Cardiac fibroblast (primary cell): Measurements from ENCODE around the gene ARSH.
"Not testable (repeated sequence)": the region's sequence is repeated elsewhere in the genome, so short reads cannot be mapped to it uniquely, and the experiment has no call there.

ENCODE experiments used
- DNase-seq, 2 donors: peaks; one replicate each; pipeline versions ENCODE4 v3.0.0 to v3.0.0-alpha.2; 2010; ENCODE audit warnings: low read depth in 2 of 2
- H3K4me3 ChIP-seq, 2 donors: replicated peaks in 1 of 2; 1 replicate in 1 of 2; 2 replicates in 1 of 2; pipeline ENCODE4 v1.5.1; 2011; ENCODE audit warnings: low read depth in 2 of 2, low read length in 2 of 2, mild to moderate bottlenecking in 2 of 2, moderate library complexity in 1 of 2
- CTCF ChIP-seq: IDR thresholded peaks from one replicate; pipeline ENCODE4 v1.5.1; 2011; ENCODE audit warnings: low read depth, mild to moderate bottlenecking, low read length, inconsistent platforms

The ARSH gene

GRCh38 chrX:3006495-3006894, at the start of gene ARSH:
TSS of gene ARSH (plus strand) at chrX:3006546. CDS start at chrX:3006613, 67 bp downstream.
- no peak for DNase-seq
- no peak for TF ChIP-seq CTCF
- H3K4me3 ChIP-seq = no peak within 1 kb of the TSS

GRCh38 chrX:2958199-2958598, 48.1 kb upstream of the ARSH start:
- no peak for DNase-seq
- TF ChIP-seq CTCF = no peak

GRCh38 chrX:2960861-2961515, 45.4 kb upstream of the ARSH start:
- no peak overlapping the region for H3K4me3 ChIP-seq
- no peak for DNase-seq
- TF ChIP-seq CTCF = no peak

More at GRCh38 chrX:2958199-2958598, 48.1 kb upstream of the ARSH start:
- no peak overlapping the region for H3K4me3 ChIP-seq

GRCh38 chrX:2962381-2962780, 44.0 kb upstream of the ARSH start:
- no peak for TF ChIP-seq CTCF
- no peak overlapping the region for H3K4me3 ChIP-seq
- DNase-seq = no peak

- not testable (repeated sequence) for DNase-seq, H3K4me3 ChIP-seq
Observed at GRCh38 chrX:2963449-2963848, 42.9 kb upstream of the ARSH start.

GRCh38 chrX:2963992-2964794, 42.2 kb upstream of the ARSH start:
- peak; percentile 50 to 72 for DNase-seq
- H3K4me3 ChIP-seq = not testable (repeated sequence)

- no peak overlapping the region for H3K4me3 ChIP-seq
- no peak for DNase-seq
- TF ChIP-seq CTCF = no peak
Observed at GRCh38 chrX:2965965-2966364, 40.4 kb upstream of the ARSH start.
